Sigmoid colon (tissue), 7 donors: ENCODE results near the gene STARD13. TPM values are rescaled to one million over a fixed set of nuclear protein-coding genes. Genes with fewer than 3 reads are reported as not detected.

Source experiments
- DNase-seq: peaks from one replicate; pipeline ENCODE4 v3.0.0-alpha.2; 2019
- H3K27ac ChIP-seq, 4 donors: fragments of 200-600 bp; sonication (generic); one replicate each; pipeline ENCODE4 v1.5.1; 2016 to 2019; ENCODE audit warnings: mild to moderate bottlenecking in 1 of 4
- H3K27me3 ChIP-seq, 3 donors: fragments of 200-600 bp; sonication (generic); one replicate each; pipeline ENCODE4 v1.5.1; 2019; ENCODE audit warnings: mild to moderate bottlenecking in 1 of 3
- H3K36me3 ChIP-seq, 4 donors: fragments of 200-600 bp; sonication (generic); one replicate each; pipeline ENCODE4 v1.5.1; 2016 to 2019
- H3K4me1 ChIP-seq, 4 donors: fragments of 200-600 bp; sonication (generic); one replicate each; pipeline ENCODE4 v1.5.1; 2017 to 2019
- H3K4me3 ChIP-seq, 4 donors: fragments of 200-600 bp; sonication (generic); one replicate each; pipeline ENCODE4 v1.5.1; 2017 to 2019; ENCODE audit warnings: mild to moderate bottlenecking in 2 of 4, moderate library complexity in 1 of 4
- H3K9me3 ChIP-seq, 4 donors: fragments of 200-600 bp in 3 of 4; sonication (generic) in 3 of 4; one replicate each; pipeline versions ENCODE4 v1.5.1 to v1.6.1; 2013 to 2019
- EP300 ChIP-seq, 4 donors: sonication (generic); formaldehyde crosslinking; IDR thresholded peaks; one replicate each; pipeline ENCODE4 v1.6.1; 2017; ENCODE audit warnings: antibody characterized with exemption in 4 of 4
- POLR2A ChIP-seq, 2 donors: fragments of 450-650 bp; IDR thresholded peaks; one replicate each; pipeline ENCODE4 v1.6.1; 2016; ENCODE audit warnings: antibody characterized with exemption in 2 of 2, mild to moderate bottlenecking in 2 of 2, moderate library complexity in 2 of 2
- POLR2AphosphoS5 ChIP-seq, 4 donors: sonication (generic); formaldehyde crosslinking; IDR thresholded peaks; one replicate each; pipeline ENCODE4 v1.6.1; 2017; ENCODE audit warnings: antibody characterized with exemption in 4 of 4
- WGBS, 2 donors: extraction: QIAGEN DNeasy Blood & Tissue Kit; methylation state at CpG; one replicate each; pipeline ENCODE4 v1.1.7; 2013; 5-methylcytosine and 5-hydroxymethylcytosine counted together
- intact Hi-C: fragments of 100-400 bp; cut with DNase I; formaldehyde crosslinking; loops from one replicate; pipeline ENCODE4 v1.15.1; 2023
- polyA plus RNA-seq, 3 donors: library from polyadenylated mRNA; stranded (reverse); fragments of 200-250 nt; gene quantifications; one replicate each; pipeline ENCODE4 v1.2.3, GENCODE V29; 2013
- total RNA-seq, 4 donors: library from RNA; depleted of rRNA; stranded (reverse); fragments of >200 nt; gene quantifications; one replicate each; pipeline ENCODE4 v1.1.0, GENCODE V29; 2016
- TF ChIP-seq, protein P1 (sequence below), 4 experiments: fragments of 450-650 bp in 3 of 4; fragments of 200-600 bp in 1 of 4; IDR thresholded peaks; one replicate each; pipeline ENCODE4 v1.5.1; 2016 to 2019; ENCODE audit warnings: antibody characterized with exemption in 4 of 4, mild to moderate bottlenecking in 3 of 4, moderate library complexity in 2 of 4
- donor health status: healthy with polysubstance abuse.
- donor health status: Bipolar disorder and iron deficiency.
- donor health status: healthy.

STARD13 gene
- total and polyA plus RNA-seq, 7 donors = 3.7 to 102 (median 66.7) TPM

DNA sequence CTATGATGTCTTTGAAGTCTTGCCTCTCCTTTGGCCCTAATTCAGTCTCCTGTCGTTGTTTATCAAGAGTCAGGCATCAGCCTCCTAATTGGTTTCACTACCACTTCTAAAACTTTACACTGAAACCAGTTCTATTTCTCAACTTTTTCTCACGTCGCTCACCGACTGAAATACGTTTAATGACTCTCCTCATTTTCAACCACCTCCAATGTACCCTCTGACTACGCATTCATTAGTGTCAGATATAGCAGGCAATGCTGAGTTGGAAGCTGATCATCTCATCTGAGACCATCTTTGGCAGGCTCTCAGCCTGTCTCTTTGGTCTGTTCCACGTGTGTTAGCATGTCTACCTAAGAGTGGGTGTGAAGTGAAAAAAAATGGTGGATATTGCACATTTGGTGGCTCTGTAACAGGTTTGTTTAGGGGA lies 141.2 kb downstream of the STARD13 start:
- intact Hi-C loops = no loop called here
- 89 to 92% methylated on average over 7 of the region's 7 CpGs for WGBS, 2 donors
- H3K27ac ChIP-seq = no peak overlapping the region
- peaks cover 0 to 46% (median 18%) of the 10 kb centered on the region in 4 donors for H3K4me1 ChIP-seq
- H3K27me3 ChIP-seq = no peaks in the 10 kb centered on the region
- H3K4me3 ChIP-seq = no peak overlapping the region
- no peaks in the 10 kb centered on the region for H3K9me3 ChIP-seq
- TF ChIP-seq EP300 (IDR thresholded peaks at IDR 0.05) = no peak
- no peak for TF ChIP-seq POLR2A (IDR thresholded peaks at IDR 0.05)
- no peak for TF ChIP-seq POLR2AphosphoS5 (IDR thresholded peaks at IDR 0.05)
- TF ChIP-seq, protein P1, sequence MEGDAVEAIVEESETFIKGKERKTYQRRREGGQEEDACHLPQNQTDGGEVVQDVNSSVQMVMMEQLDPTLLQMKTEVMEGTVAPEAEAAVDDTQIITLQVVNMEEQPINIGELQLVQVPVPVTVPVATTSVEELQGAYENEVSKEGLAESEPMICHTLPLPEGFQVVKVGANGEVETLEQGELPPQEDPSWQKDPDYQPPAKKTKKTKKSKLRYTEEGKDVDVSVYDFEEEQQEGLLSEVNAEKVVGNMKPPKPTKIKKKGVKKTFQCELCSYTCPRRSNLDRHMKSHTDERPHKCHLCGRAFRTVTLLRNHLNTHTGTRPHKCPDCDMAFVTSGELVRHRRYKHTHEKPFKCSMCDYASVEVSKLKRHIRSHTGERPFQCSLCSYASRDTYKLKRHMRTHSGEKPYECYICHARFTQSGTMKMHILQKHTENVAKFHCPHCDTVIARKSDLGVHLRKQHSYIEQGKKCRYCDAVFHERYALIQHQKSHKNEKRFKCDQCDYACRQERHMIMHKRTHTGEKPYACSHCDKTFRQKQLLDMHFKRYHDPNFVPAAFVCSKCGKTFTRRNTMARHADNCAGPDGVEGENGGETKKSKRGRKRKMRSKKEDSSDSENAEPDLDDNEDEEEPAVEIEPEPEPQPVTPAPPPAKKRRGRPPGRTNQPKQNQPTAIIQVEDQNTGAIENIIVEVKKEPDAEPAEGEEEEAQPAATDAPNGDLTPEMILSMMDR (IDR thresholded peaks at IDR 0.05) = no peak
- DNase-seq = no peak
- peaks cover 0 to 22% (median 0%) of the 10 kb centered on the region in 4 donors for H3K36me3 ChIP-seq

DNA sequence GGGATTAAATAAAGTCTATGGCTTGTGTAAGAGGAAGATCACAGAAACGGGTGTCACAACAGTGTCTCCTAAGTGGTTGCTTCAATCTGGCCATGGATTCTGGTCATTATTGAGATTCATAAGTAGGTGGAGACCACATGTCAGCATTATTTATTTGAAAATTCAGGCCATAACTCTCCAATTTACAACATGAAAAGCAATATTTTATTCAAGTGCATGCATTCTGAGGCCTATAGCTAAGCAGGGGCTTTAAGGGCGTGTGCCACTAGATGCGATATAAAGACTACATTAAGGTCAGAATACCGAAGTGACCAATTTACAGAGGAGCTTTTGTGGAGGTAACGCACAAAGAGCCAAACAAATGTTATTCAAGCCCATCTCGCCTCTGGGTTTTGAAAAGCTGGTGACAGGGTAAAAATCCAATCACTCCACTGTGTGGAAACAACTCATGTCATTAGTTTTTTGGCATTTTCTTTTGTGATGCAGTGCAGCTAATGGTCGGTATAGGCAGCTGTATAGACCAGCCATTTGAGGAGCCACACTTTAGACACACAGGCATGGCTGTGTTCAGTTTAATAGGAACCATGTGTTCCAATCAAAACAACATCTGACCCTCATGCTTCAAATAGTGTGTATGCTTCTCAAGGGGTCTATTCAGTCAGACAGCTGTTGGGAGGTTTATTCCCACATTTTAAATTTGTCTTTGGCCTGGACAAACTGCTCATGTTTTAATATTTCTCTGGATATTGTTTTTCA lies 145.6 kb downstream of the STARD13 start:
- whole genome bisulfite sequencing, 2 donors = 93 to 95% methylated on average over 7 of the region's 7 CpGs
- Histone ChIP-seq H3K4me1 (peaks cover 0 to 28% (median 19%) of the 10 kb centered on the region in 4 donors), H3K36me3 (peaks cover 0 to 53% (median 3%) of the 10 kb centered on the region in 4 donors)

DNA sequence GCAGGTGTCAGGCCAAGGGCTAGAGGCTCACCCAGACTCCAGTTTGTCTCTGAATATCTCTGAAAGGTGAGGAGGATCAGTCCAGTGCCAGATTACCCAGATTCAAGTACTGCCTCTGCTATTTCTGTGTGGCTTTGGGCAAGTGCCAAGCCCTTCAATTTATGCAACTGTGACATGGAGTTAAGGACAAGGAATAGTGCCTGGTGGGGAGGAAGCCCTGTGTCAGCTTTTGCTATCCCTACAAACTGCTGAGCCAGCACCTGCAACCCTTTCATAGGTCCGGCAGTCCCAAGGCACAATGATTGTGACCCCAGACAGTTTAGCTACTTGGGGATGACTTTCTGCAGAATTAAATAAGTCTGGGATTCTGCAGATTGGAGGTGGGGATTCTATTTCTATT lies 146.4 kb downstream of the STARD13 start:
- 92 to 96% methylated on average over 1 of the region's 1 CpG for WGBS, 2 donors
- DNase-seq = peak; percentile 79
- TF ChIP-seq EP300 (IDR thresholded peaks at IDR 0.05) = no peak
- peak in 1 of 4 donors; percentile 10 for TF ChIP-seq POLR2AphosphoS5 (IDR thresholded peaks at IDR 0.05)
- H3K4me3 ChIP-seq = no peak overlapping the region
- peak overlapping the region in 3 of 4 donors; percentile 24 to 46 (median 35) for H3K27ac ChIP-seq
- intact Hi-C loops = no loop called here
- no peaks in the 10 kb centered on the region for H3K27me3 ChIP-seq
- peaks cover 0 to 60% (median 3%) of the 10 kb centered on the region in 4 donors for H3K36me3 ChIP-seq
- H3K9me3 ChIP-seq = peaks cover 0 to 3% (median 0%) of the 10 kb centered on the region in 4 donors
- H3K4me1 ChIP-seq = peaks cover 0 to 29% (median 18%) of the 10 kb centered on the region in 4 donors

More for the DNA sequence above, 145.6 kb downstream of the STARD13 start:
- H3K27ac ChIP-seq = peak overlapping the region; percentile 3 to 46 (median 14)
- peaks cover 0 to 3% (median 0%) of the 10 kb centered on the region in 4 donors for H3K9me3 ChIP-seq
- TF ChIP-seq POLR2A (IDR thresholded peaks at IDR 0.05) (no peak), POLR2AphosphoS5 (IDR thresholded peaks at IDR 0.05) (no peak), EP300 (IDR thresholded peaks at IDR 0.05) (no peak)
- TF ChIP-seq, protein P1 (IDR thresholded peaks at IDR 0.05) = no peak
- H3K4me3 ChIP-seq = no peak overlapping the region
- intact Hi-C loops = no loop called here
- DNase-seq = no peak
- H3K27me3 ChIP-seq = no peaks in the 10 kb centered on the region

DNA sequence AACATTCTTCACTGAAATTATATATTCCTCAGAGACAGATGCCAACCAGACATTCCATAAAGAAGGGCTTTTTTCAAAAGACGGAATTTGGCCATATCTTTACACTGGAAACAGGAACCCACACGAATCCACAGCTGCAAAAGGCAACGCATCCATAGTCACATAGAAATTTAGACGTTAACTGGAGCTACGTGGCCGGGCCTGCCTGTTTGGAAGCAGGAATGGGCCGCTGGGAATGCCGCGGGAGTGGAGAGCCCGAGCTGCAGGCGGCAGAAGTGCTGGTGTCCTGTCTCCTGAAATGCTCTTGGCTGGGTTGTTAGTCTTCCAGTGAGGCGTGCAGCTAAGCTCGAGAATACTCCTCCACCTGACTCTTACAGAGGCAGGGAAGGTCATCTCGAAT lies 147.1 kb downstream of the STARD13 start:
- Histone ChIP-seq H3K9me3 (peaks cover 0 to 3% (median 0%) of the 10 kb centered on the region in 4 donors), H3K4me1 (peaks cover 0 to 36% (median 19%) of the 10 kb centered on the region in 4 donors), H3K27me3 (no peaks in the 10 kb centered on the region), H3K36me3 (peaks cover 0 to 60% (median 3%) of the 10 kb centered on the region in 4 donors), H3K4me3 (no peak overlapping the region), H3K27ac (peak overlapping the region in 3 of 4 donors; percentile 8 to 46 (median 21))
- 92 to 97% methylated on average over 14 of the region's 14 CpGs for WGBS, 2 donors
- TF ChIP-seq POLR2A (IDR thresholded peaks at IDR 0.05) (no peak), POLR2AphosphoS5 (IDR thresholded peaks at IDR 0.05) (no peak), EP300 (IDR thresholded peaks at IDR 0.05) (no peak)
- TF ChIP-seq, protein P1 (IDR thresholded peaks at IDR 0.05) = no peak
- no peak for DNase-seq
- intact Hi-C loops = no loop called here

DNA sequence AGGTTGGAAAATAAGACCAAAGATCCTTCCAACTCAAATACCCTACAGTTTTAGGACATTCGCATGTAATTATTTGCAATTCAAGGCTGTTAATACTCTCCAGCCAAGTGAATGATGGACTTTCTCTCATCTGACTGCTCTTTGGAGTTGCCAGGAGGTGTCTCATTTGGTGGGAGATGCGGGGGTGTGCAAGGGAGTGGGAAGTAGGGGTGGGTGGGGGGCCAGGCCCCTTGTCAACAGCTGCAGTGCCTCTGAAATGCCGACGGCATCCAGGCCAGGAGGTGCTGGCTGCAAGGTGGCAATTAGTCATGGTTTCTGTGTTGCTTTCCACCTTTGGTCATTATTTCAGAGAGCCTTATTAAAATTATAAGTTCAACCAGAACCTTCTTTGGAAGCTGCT lies 147.8 kb downstream of the STARD13 start:
- no peak for DNase-seq
- TF ChIP-seq EP300 (IDR thresholded peaks at IDR 0.05) (no peak), POLR2A (IDR thresholded peaks at IDR 0.05) (no peak), POLR2AphosphoS5 (IDR thresholded peaks at IDR 0.05) (no peak)
- TF ChIP-seq, protein P1 (IDR thresholded peaks at IDR 0.05) = no peak
- peaks cover 0 to 3% (median 0%) of the 10 kb centered on the region in 4 donors for H3K9me3 ChIP-seq
- intact Hi-C loops = no loop called here
- no peaks in the 10 kb centered on the region for H3K27me3 ChIP-seq
- no peak overlapping the region for H3K4me3 ChIP-seq
- peaks cover 0 to 58% (median 3%) of the 10 kb centered on the region in 4 donors for H3K36me3 ChIP-seq
- H3K4me1 ChIP-seq = peaks cover 0 to 44% (median 26%) of the 10 kb centered on the region in 4 donors
- WGBS, 2 donors = 90 to 92% methylated on average over 4 of the region's 4 CpGs
- H3K27ac ChIP-seq = no peak overlapping the region
